Esophagus squamous epithelium (tissue), 5 donors: ENCODE data around the gene FRRS1L. TPM values are rescaled to one million over a fixed set of nuclear protein-coding genes. Genes with fewer than 3 reads are reported as not detected.

Source experiments
- DNase-seq: peaks from one replicate; lab custom pipeline; 2025; lab: John Stamatoyannopoulos, UW
- H3K27ac ChIP-seq, 4 donors: fragments of 200-600 bp; sonication (generic); one replicate each; pipeline ENCODE4 v1.5.1; 2016 to 2019; ENCODE audit warnings: mild to moderate bottlenecking in 1 of 4
- H3K27me3 ChIP-seq, 4 donors: fragments of 200-600 bp; sonication (generic); 1 replicate in 3 of 4; 2 replicates in 1 of 4; pipeline versions ENCODE4 v1.5.1 to v1.6.0; 2017 to 2021; ENCODE audit warnings: antibody characterized with exemption in 1 of 4
- H3K36me3 ChIP-seq, 3 donors: fragments of 200-600 bp; sonication (generic); one replicate each; pipeline ENCODE4 v1.5.1; 2016 to 2019
- H3K4me1 ChIP-seq, 3 donors: fragments of 200-600 bp; sonication (generic); one replicate each; pipeline ENCODE4 v1.5.1; 2017 to 2019
- H3K4me3 ChIP-seq, 4 donors: fragments of 200-600 bp; sonication (generic); 1 replicate in 3 of 4; 2 replicates in 1 of 4; pipeline ENCODE4 v1.5.1; 2016 to 2019; ENCODE audit warnings: mild to moderate bottlenecking in 2 of 4, moderate library complexity in 1 of 4
- H3K9me3 ChIP-seq, 3 donors: fragments of 200-600 bp; sonication (generic); one replicate each; pipeline ENCODE4 v1.5.1; 2016 to 2019
- CTCF ChIP-seq, 6 experiments: fragments of 450-650 bp in 4 of 6; fragments of 200-600 bp in 2 of 6; sonication (generic) in 2 of 6; IDR thresholded peaks; one replicate each; pipeline ENCODE4 v1.5.1; 2016 to 2019; ENCODE audit warnings: antibody characterized with exemption in 6 of 6, mild to moderate bottlenecking in 4 of 6, moderate library complexity in 4 of 6
- POLR2A ChIP-seq, 4 donors: fragments of 450-650 bp; IDR thresholded peaks; one replicate each; pipeline ENCODE4 v1.6.1; 2017; ENCODE audit warnings: antibody characterized with exemption in 4 of 4, mild to moderate bottlenecking in 4 of 4, moderate library complexity in 3 of 4
- WGBS, 2 donors: methylation state at CpG; one replicate each; pipeline ENCODE4 v1.1.5; 2018; 5-methylcytosine and 5-hydroxymethylcytosine counted together
- intact Hi-C: fragments of 100-400 bp; cut with DNase I; formaldehyde crosslinking; loops from one replicate; pipeline ENCODE4 v1.15.0; 2022
- total RNA-seq, 4 donors: library from RNA; depleted of rRNA; stranded (reverse); fragments of >200 nt; gene quantifications; one replicate each; pipeline ENCODE4 v1.1.0, GENCODE V29; 2016
- donor health status: DM: yes; HTN: yes; CAD: no.

The FRRS1L gene
- total RNA-seq, 4 donors from 2014 or later: 0.04 to 1.5 (median 0.12) TPM; not detected in 1

- H3K4me3 ChIP-seq: no peak overlapping the region
- H3K36me3 ChIP-seq: no peaks in the 10 kb centered on the region
- no peak overlapping the region for H3K27ac ChIP-seq
- no peak for DNase-seq
- 72 to 73% methylated on average over 7 to 8 of the region's 13 CpGs for WGBS, 2 donors
- intact Hi-C loops: no loop called here
- H3K4me1 ChIP-seq: no peaks in the 10 kb centered on the region
- H3K27me3 ChIP-seq: peaks cover 0 to 17% (median 0%) of the 10 kb centered on the region in 4 donors
- no peaks in the 10 kb centered on the region for H3K9me3 ChIP-seq
- peak in 3 of 6 experiments; percentile 2 to 48 (median 4) for TF ChIP-seq CTCF (IDR thresholded peaks at IDR 0.05)
- TF ChIP-seq POLR2A (IDR thresholded peaks at IDR 0.05): no peak
Observed at GRCh38 chr9:109182940-109183798, 16.1 kb upstream of the FRRS1L start.

GRCh38 chr9:109182550-109182939 lies 15.5 kb upstream of the FRRS1L start:
- intact Hi-C loops: no loop called here
- H3K4me1 ChIP-seq: no peaks in the 10 kb centered on the region
- WGBS, 2 donors: 75 to 78% methylated on average over 9 of the region's 9 CpGs

GRCh38 chr9:109181284-109181683 lies 14.2 kb upstream of the FRRS1L start:
- H3K27me3 ChIP-seq: peaks cover 0 to 17% (median 0%) of the 10 kb centered on the region in 4 donors
- no peak overlapping the region for H3K4me3 ChIP-seq
- H3K4me1 ChIP-seq: peaks cover 0 to 5% (median 0%) of the 10 kb centered on the region in 3 donors
- intact Hi-C loops: no loop called here
- no peaks in the 10 kb centered on the region for H3K9me3 ChIP-seq
- DNase-seq: no peak
- no peak for TF ChIP-seq POLR2A (IDR thresholded peaks at IDR 0.05)
- no peak for TF ChIP-seq CTCF (IDR thresholded peaks at IDR 0.05)
- 70 to 100% methylated on average over 1 of the region's 1 CpG for WGBS, 2 donors
- H3K27ac ChIP-seq: no peak overlapping the region
- no peaks in the 10 kb centered on the region for H3K36me3 ChIP-seq

More at GRCh38 chr9:109182550-109182939, 15.5 kb upstream of the FRRS1L start:
- peaks cover 0 to 17% (median 0%) of the 10 kb centered on the region in 4 donors for H3K27me3 ChIP-seq
- no peaks in the 10 kb centered on the region for H3K36me3 ChIP-seq
- DNase-seq: no peak
- TF ChIP-seq CTCF (IDR thresholded peaks at IDR 0.05) (no peak), POLR2A (IDR thresholded peaks at IDR 0.05) (no peak)
- H3K9me3 ChIP-seq: no peaks in the 10 kb centered on the region
- H3K27ac ChIP-seq: no peak overlapping the region
- H3K4me3 ChIP-seq: no peak overlapping the region

- no peak for TF ChIP-seq CTCF (IDR thresholded peaks at IDR 0.05)
- no peak for TF ChIP-seq POLR2A (IDR thresholded peaks at IDR 0.05)
- no peak for DNase-seq
- Histone ChIP-seq H3K4me3 (no peak overlapping the region), H3K27me3 (peaks cover 0 to 9% (median 0%) of the 10 kb centered on the region in 4 donors), H3K4me1 (peaks cover 0 to 10% (median 0%) of the 10 kb centered on the region in 3 donors), H3K36me3 (no peaks in the 10 kb centered on the region), H3K9me3 (no peaks in the 10 kb centered on the region), H3K27ac (no peak overlapping the region)
- intact Hi-C loops: no loop called here
- 57 to 73% methylated on average over 5 to 7 of the region's 9 CpGs for WGBS, 2 donors
Observed at GRCh38 chr9:109179801-109180523, 12.9 kb upstream of the FRRS1L start.

GRCh38 chr9:109176963-109177362 lies 9.9 kb upstream of the FRRS1L start:
- no peak for TF ChIP-seq CTCF (IDR thresholded peaks at IDR 0.05)
- no peak for TF ChIP-seq POLR2A (IDR thresholded peaks at IDR 0.05)

More at GRCh38 chr9:109176963-109177362, 9.9 kb upstream of the FRRS1L start:
- no peaks in the 10 kb centered on the region for H3K9me3 ChIP-seq
- no peaks in the 10 kb centered on the region for H3K36me3 ChIP-seq
- peaks cover 0 to 10% (median 0%) of the 10 kb centered on the region in 4 donors for H3K27me3 ChIP-seq
- no peak for DNase-seq
- intact Hi-C loops: no loop called here
- H3K4me3 ChIP-seq: no peak overlapping the region
- H3K27ac ChIP-seq: no peak overlapping the region
- peaks cover 0 to 10% (median 0%) of the 10 kb centered on the region in 3 donors for H3K4me1 ChIP-seq
- WGBS, 2 donors: 76 to 83% methylated on average over 2 of the region's 2 CpGs
